HT1080 (cell line): Measurements from ENCODE around the gene PRPSAP1. TPM values are rescaled to one million over a fixed set of nuclear protein-coding genes. Genes with fewer than 3 reads are reported as not detected.
"Not testable (repeated sequence)": the region's sequence is repeated elsewhere in the genome, so short reads cannot be mapped to it uniquely, and the experiment has no call there.

Source experiments
- DNase-seq: peaks from one replicate; pipeline ENCODE4 v3.0.0-alpha.2; 2015; ENCODE audit warnings: low read depth
- total RNA-seq: library from RNA; depleted of rRNA; stranded (reverse); fragments of >200 nt; shearing (Covaris generic); gene quantifications from 2 replicates; pipeline ENCODE4 v1.2.3, GENCODE V29; 2014

PRPSAP1 gene
- total RNA-seq, 1 experiment from 2014 or later = 35.2 TPM

- DNase-seq = no peak
Observed at GRCh38 chr17:76278268-76278908, 75.3 kb downstream of the PRPSAP1 start.

DNA sequence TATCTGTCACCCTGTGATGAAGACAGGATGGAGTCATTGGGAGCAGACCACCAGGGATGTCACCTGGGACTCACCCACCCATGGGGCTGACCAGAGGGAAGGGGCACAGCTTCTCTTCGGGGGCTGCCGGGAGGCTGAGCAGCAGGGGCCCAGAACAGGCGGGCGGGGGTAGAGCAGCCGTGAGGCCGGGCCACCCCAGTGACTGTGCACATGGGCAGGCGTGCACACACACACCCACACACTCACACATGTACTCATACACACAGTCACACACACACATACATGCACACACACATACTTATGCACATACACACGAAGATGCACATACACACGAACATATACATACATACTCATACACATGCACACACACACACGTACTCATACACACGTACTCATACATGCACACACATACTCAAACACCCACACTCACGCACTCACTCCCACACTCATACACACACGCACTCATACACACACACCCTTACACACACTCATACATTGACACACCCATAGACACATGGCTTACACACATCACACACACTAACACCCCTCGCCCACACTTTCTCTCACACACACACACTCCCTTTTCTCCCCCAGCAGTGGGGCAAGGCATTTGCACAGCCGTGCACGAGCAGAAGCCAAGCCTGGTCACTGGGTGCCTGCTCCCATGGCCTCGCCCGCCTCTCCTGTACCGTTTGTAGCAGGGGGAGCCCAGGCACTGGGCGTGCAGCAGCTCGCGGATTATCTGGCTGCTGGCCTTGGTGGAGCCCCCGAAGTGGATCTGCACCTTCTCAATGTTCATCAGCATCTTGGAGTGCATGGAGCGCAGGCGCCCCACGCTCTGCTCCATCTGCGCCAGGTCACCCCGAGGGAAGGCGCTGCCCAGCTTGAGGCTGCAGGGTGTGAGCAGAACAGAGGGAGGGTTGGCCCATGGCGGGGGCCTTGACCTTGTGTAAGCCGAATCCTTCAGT lies 76.1 kb downstream of the PRPSAP1 start:
- no peak for DNase-seq

DNA sequence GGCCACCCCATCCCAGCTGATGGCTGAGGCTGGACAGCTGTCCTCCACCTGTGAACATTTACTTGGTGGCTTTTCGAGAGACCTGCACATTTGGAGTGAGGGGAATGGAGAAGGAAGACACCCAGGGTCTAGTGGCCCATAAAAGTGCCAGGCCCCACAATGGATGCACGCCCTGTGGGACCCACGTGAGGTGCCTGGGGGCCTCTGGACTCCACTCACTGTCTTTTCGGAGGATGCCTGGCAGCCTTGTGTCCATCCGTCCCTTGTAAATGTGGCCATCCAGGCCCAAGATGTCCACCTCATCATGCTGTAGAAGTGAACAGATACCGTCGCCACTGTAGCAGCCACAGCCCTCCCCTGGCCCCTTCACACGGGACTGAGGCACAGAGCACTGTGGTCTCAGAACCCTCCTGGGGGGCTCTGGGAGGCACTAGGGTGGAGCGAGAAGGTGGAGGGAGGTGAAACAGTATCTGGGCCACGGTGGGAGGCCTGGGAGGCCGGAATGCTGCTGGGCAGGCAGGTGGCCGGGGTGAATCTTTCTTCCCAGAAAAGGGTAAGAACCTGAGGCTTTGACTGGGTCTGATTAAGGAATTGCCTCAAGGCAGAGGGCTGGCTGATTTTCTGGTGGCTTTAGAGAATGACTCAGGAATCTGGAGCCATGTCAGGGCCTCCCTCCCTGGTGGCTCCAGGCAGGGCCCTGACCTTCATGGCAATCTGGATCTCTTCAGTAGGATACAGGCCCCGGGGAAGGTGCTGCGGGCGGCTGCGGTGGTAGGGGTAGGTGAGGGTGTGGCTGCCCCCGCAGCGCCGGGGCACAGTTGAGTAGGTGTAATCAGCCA lies 77.0 kb downstream of the PRPSAP1 start:
- DNase-seq = no peak

GRCh38 chr17:76276069-76276431 lies 77.7 kb downstream of the PRPSAP1 start:
- DNase-seq = no peak

DNA sequence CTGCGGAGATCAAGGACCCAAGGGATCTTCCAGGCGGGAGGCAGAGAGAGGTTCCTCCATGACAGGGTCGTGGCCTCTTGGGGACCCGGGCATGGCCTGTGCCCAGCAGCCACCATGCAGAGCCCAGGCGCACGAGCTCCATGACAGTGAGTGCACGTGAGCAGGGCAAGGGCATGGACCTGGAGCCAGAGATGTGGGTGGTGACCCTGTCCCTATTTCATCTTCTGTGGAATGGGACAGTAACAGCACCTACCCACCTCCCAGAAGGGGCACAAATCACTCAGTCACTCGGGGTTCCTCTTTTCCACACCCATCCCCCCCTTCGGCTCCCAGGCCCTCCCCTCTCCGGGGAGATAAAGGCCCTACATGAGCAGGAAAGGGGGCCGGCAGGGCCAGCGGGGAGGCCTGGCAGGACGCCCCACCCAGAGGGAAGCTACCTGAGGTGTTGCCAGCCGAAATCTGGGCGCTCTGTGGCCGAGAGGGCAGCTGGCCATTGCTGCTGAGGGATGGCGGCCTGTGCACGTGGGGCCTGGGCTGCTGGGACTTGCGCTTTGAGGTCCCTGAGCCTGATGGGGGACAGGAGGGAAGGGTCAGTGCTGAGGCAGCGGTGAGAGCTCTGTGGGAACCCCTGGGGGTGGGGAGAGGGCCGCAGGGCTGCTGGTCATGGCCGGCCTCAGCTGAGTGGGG lies 78.2 kb downstream of the PRPSAP1 start:
- no peak for DNase-seq

DNA sequence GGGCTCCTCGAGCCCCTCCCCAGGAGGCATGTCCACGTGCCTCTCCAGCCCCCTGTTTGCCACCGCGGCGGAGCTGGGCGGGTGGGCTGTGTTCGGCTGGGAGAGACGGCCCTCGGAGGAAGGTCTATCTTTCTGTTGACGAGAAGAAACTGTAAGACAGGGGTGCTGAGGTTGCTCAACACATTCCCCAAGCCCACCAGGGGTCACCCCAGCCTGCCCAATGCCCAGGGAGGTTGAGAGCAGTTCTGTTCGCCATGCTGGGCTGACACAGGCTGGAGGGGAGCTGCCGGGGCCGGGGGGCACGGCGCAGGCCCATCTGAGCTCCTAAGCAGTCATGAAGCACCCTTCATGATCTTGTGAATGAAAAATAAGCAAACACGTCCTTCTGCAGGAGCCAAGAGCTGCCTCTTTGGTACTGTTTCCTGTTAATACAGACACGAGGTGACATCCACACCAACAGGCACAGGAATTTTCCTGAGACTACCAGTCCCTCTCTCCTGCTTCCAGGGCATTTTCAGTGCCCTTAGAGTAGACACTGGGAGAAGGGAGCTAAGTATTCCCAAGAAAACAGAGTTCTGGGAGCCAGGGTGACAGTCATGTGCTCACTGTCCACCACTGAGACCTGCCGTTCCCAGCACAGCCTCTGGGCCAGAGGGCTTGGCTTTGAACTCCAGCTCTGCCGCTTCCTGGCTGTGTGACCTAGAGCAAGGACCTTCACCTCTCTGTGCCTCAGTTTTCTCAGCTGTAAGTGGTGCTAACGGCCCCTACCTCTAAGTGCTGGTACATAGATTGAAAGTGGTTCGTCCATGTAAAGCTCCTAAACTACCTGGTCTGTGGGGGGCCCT lies 79.4 kb downstream of the PRPSAP1 start:
- DNase-seq = no peak

DNA sequence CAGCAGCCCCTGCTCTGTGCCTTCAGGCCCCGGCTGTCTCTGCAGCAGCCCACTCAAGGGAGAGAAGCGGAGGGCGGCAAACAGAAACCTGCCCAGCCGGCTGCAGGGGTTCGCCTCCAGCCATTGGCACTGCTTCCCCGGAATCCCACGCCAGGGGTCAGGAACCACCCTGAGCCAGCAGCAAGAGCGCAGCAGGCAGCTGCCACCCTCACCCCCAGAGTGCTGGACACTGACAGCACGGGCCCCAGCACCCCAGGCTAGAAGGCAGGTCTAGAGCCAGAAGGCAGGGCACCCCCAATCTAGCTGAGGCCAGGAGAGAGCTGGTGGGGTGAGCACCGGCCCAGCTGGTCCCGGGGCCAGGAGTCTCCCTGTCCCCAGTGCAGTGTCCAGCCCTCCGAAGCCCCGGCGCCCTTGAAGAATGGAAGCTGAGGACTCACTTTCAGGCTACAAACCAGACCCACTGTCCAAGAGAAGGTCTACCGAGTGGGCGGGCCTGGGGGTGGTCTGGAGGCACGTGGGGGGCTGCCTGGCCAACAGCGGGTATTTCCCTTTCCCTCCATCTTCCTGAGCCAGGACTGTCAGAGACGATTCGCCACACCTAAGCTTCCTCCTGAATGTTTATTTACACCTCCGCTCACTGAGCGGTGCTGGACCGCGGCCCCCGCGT lies 80.1 kb downstream of the PRPSAP1 start:
- DNase-seq = no peak

GRCh38 chr17:76272541-76273444 lies 80.9 kb downstream of the PRPSAP1 start:
- no peak for DNase-seq

DNA sequence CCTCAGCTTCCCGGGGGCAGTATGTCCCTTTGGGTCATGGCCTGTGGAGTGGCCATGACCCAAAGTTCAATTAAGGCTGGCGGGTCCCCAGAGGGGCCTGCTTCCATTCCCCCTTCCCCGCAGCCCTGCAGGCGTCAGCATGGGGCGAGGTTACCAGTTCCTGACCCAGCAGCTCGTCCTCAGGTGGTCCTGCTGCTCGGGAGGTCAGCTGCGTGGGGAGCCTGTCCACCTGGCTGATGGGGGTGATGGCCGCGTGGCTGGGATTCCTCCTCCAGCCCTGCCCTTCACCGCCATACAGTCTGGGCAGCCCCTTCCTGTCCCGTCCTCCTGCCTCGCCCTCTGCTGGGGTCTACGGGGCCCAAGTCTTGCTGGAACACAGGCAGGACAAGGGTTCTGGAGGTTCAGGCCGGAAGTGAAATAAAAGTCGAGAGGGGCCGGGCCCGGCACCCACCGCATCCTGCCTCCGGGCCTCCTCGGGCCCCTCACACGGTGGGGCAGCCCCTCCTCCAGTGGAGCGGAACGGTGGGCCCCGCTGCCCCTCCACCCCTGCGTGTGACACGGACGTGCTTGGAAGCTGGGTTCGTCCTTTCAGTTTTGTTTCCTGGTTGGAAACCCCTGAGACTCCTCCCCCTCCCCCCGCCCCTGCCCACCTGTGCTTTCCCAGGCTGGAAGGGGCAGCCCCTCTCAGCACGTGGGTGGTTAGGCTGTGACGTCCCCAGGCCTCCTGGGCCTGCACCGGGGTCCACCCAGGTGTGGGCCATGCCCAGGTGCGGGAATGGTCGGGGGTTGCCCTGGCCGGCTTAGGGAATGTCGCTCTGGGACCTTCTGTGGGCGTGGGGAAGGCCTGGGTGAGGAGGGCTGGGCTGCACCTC lies 81.8 kb downstream of the PRPSAP1 start:
- no peak for DNase-seq

DNA sequence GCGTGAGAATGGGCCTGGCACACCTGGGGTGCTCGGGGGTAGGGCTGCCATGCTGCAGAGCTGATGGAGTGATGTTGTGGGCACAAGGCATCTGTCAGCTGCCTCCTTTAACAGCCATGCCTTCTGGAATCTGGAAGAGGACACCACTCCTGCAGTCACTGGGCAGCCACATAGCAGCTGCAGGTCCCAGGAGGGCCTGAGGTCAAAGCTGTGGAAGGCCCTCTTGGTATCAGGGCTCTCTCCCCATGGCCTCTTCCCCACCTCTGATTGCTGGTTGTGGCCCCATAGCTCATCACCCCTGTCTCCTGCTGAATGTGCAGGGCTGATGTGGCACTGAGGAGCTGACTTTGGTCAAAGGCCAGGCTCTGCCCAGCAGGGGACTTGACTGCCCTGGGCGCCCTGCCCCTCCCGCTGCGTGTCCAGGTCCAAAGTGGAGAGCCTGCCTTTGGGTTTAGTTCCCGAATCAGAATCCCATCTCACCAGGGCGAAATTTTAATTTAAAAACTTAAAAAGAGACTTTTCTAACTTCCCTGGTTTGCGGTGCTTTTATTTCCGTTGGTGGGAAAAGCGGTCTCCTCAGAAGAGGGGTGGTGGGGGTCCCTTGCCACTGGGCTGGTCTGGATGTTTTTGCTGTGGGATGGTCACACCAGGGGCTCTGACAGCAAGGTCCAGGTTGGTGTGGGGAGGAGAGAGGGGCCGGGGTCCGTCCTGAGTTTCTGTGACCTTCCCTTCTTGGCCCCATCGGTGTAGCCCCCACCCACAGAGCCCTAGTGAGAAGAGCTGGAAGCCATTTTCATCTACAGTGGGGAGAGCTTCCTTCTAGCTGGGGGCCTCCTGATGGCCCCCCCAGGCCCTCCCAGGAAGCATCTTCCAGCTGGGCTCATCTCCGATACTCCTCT lies 82.7 kb downstream of the PRPSAP1 start:
- no peak for DNase-seq

- DNase-seq = no peak
Observed at GRCh38 chr17:76270127-76270592, 83.6 kb downstream of the PRPSAP1 start.

DNA sequence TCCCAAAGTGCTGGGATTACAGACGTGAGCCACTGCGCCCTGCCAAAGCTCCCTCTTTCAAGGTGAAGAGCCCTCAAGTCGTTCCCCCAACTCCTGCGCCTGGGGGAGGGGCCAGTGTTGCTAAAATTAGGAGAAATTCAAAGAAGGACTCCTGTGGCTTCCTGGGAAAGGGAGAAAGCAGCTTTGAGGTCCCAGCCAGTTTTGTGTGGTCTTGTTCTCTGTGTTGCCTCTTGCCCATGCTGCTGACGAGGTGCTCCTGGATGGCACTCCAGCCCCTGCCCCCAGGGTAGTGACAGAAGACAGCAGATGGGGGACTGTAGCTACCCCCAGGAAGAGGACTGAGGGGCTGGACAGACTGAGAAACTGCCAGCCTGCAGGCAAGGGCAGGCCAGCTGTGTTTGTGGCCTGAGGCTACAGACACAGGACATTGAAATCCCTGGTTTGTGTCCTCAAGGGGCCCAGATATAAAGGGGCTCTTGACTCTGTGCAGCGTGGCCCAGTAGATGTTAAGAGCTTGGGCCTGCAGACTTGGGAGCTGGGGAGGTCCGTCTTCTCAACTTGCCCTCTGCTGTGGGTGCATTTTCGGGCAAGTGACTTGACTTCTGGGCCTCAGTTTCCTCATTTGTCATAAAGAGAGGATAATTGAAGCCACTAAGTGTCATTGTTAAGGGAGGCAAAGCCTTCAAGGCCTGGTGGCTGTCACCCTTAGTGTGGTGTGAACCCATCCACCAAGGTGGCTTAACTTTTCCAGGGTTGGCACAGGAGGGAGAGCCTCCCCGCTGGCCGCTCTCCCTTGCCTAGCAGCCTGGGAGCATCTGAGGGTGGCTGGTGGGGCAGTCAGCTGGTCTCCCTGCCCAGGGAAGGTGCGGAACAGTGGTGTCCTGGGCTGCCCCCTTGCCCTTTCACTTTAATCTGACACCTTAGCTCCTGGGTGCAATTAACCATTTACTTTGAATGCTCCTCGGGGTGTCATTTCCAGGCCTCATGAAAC lies 84.4 kb downstream of the PRPSAP1 start:
- DNase-seq = no peak

- peak; percentile 61 for DNase-seq
Observed at GRCh38 chr17:76268015-76268749, 85.5 kb downstream of the PRPSAP1 start.

DNA sequence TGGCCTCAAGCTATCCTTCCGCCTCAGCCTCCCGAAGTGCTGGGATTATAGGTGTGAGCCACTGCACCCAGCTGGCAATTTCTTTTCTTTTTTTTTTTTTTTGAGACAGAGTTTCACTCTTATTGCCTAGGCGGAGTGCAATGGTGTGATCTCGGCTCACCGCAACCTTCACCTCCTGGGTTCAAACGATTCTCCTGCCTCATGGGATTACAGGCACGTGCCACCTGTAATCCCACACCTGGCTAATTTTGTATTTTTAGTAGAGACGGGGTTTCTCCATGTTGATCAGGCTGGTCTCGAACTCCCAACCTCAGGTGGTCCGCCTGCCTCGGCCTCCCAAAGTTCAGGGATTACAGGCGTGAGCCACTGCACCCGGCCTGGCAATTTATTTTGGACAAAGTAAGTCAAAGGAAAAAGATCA lies 86.1 kb downstream of the PRPSAP1 start:
- DNase-seq = not testable (repeated sequence)
